Measurements from ENCODE around the gene DTX2. TPM values are rescaled to one million over a fixed set of nuclear protein-coding genes. Genes with fewer than 3 reads are reported as not detected.
"Not testable (repeated sequence)": the region's sequence is repeated elsewhere in the genome, so short reads cannot be mapped to it uniquely, and the experiment has no call there.

DTX2 gene
- total RNA-seq, 1 donor from 2014 or later = 23.7 TPM

DNA sequence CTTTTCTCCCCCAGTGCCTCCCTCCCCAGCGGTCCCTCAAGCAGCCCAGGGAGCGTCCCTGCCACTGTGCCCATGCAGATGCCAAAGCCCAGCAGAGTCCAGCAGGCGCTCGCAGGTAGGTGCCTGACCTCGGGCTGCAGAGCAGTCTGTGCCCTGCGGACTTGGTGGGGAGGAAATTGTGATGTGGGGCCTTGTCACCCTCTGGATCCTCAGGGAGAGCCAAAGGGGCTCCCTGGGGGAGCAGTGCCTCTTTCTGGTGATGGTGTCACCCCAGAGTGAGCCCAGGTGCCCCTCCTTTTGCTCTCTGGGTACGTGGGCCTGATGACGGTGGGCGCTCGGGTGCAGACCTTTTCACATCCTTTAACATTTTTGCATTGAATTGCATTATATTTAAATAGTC, 30.6 kb downstream of the DTX2 start:
- H3K27me3 Mint-ChIP-seq; H3K36me3 Mint-ChIP-seq (ENCODE audit: low read depth); H3K9me3 Mint-ChIP-seq; H3K4me3 Mint-ChIP-seq; H3K27ac Mint-ChIP-seq; H3K4me1 Mint-ChIP-seq; DNase-seq; intact Hi-C loops (cut with micrococcal nuclease): not testable (repeated sequence)

DNA sequence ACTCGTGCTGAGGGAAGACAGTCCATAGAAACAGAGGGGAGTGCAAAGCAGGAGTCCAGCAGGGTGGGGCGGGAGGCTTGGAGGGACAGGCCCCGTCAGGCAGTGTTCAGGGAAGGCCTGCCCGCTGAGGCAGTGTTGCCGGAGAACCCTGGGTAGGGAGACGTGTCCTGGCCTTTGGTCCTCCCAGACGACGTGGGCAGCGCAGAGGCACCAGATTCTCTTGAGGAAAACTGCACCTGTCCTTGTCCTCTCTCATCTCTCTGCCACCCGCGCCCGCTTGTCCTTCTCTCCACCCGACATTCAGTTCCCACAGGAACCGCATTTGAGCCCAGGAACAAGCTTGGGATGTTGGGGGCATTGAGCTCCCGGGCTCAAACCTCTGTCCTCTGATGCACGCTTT, 34.2 kb downstream of the DTX2 start:
- H3K36me3 Mint-ChIP-seq (ENCODE audit: low read depth); H3K4me3 Mint-ChIP-seq; H3K27ac Mint-ChIP-seq; intact Hi-C loops (cut with micrococcal nuclease); DNase-seq; H3K9me3 Mint-ChIP-seq; H3K27me3 Mint-ChIP-seq; H3K4me1 Mint-ChIP-seq: not testable (repeated sequence)

DNA sequence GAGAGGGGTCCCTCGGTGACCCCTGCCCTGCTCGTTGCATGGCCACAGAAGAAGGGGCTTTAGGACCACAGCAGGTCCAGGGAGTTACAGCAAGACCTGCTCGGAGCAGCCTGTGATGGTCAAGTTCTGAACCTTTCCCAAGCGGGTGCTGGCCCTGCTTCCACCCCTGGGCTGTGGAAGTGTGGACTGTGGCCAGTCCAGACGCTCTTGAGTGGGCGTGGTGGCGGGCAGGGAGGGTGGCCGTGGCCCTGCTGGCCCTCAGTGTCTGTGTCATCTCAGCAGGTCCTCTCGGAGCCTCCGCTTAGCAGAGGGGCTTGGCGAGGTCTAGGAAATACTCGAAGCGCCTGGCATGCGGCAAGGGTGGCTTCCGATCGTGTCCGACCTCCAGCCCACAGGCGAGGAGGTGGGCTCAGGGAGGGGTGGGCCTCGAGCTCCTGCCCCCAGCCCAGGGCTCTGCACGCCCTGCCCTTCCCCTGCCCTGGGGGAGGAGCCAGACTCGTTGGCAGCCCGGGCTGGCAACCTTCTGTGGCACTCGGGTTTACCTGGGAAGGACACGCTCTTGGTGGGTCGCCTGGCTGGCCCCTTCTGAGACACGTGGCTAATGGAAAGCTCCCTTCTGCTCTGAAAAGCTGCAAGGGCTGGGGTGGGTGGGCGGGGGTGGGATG, 36.5 kb downstream of the DTX2 start:
- H3K27ac Mint-ChIP-seq = not testable (repeated sequence)

DNA sequence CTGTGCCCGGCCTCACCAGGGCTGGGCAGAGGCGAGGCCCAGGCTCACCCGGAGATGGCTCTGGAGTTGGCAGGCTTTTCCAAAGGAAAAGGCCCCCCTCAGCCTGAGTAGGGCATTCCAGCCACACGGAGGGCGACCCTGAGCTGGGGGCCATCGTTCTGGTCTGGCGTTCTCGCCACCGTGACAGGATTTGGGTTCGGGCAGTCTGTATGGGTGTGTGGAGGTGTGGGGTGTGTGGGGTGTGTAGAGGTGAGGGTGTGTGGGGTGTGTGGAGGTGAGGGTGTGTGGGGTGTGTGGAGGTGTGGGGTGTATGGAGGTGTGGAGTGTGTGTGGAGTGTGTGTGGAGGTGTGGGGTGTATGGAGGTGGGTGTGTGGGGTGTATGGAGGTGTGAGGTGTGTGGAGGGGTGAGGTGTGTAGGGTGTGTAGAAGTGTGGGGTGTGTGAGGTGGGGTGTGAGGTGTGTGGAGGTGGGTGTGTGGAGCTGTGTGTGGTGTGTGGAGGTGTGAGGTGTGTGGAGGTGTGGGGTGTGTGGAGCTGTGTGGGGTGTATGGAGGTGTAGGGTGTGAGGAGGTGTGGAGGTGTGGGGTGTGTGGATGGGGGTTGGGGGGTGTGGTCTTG, 37.2 kb downstream of the DTX2 start:
- H3K9me3 Mint-ChIP-seq; H3K27me3 Mint-ChIP-seq; H3K27ac Mint-ChIP-seq; H3K36me3 Mint-ChIP-seq (ENCODE audit: low read depth); DNase-seq; H3K4me3 Mint-ChIP-seq; H3K4me1 Mint-ChIP-seq; intact Hi-C loops (cut with micrococcal nuclease): not testable (repeated sequence)

More for the DNA sequence above, 36.5 kb downstream of the DTX2 start:
- DNase-seq; H3K27me3 Mint-ChIP-seq; H3K36me3 Mint-ChIP-seq (ENCODE audit: low read depth); H3K4me1 Mint-ChIP-seq; intact Hi-C loops (cut with micrococcal nuclease); H3K9me3 Mint-ChIP-seq; H3K4me3 Mint-ChIP-seq: not testable (repeated sequence)

DNA sequence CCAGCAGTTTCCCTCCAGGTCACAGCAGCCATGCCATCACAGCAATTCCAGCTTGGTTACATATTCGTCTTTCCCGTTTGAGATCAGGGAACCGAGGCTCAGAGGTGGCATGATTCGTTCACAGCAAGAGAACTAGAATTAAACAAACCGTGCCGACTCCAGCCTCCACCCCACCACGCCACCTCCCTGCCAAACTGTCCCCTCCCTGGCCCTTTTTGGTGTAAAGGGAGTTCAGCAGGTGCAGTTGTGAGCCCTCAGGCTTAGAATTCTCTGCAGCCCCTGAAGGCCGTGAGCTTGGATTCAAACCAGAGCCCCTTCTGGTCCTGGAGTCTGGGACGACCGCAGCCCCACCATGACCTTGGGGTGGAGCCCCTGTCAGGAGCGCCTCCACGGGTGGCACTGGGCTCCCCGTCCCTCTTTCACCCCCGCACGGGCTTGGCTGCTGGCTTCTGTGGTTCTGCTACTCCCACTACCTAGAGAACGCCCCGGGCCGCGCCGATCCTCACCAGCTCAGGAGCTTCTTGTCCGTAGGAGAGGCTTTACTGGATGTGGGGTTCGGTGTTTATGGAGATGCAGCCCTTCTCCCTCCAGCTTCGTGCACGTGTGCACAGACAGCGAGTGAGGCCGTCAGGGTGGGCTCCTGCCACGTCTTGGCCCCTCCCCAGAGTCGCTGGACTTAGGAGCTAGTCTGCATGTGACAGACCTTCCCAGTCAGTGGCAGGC, 37.9 kb downstream of the DTX2 start:
- H3K27ac Mint-ChIP-seq; intact Hi-C loops (cut with micrococcal nuclease); DNase-seq; H3K36me3 Mint-ChIP-seq (ENCODE audit: low read depth); H3K27me3 Mint-ChIP-seq; H3K4me1 Mint-ChIP-seq; H3K4me3 Mint-ChIP-seq; H3K9me3 Mint-ChIP-seq: not testable (repeated sequence)

DNA sequence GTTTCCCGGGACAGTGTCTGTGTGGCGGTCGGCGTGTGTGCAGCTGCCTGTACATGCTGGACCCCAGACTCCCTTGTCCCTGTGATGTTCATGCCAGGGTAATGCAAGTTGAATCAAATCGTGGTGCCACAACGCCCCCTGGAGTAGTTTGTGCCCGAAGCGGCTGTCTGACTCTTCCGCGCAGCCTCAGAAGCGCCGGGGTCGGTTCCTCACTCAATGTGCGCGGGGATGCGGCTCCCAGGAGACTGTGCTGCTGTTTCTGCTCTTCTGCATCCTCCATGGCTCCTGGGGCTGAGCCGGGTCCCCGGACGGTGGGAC, 38.4 kb downstream of the DTX2 start:
- intact Hi-C loops (cut with micrococcal nuclease); H3K4me3 Mint-ChIP-seq: not testable (repeated sequence)

DNA sequence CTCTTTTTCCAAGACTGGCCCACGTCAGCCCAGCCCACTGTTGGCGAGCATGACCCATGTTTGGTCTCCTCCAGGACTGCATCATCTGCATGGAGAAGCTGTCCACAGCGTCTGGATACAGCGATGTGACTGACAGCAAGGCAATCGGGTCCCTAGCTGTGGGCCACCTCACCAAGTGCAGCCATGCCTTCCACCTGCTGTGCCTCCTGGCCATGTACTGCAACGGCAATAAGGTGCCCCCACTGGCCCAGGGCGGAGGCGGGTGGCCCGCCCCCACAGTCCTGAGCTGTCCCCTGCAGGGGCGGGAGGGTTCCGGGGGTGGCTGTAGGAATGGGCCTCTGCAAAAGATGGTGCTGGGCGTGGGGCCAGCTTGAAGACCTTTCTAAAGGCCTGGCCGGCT, 40.7 kb downstream of the DTX2 start:
- intact Hi-C loops (cut with micrococcal nuclease); H3K36me3 Mint-ChIP-seq (ENCODE audit: low read depth): not testable (repeated sequence)
- DNase-seq = peak; percentile 44

More for the DNA sequence above, 38.4 kb downstream of the DTX2 start:
- peak; percentile 56 for DNase-seq
- H3K27ac Mint-ChIP-seq; H3K4me1 Mint-ChIP-seq; H3K27me3 Mint-ChIP-seq; H3K36me3 Mint-ChIP-seq (ENCODE audit: low read depth); H3K9me3 Mint-ChIP-seq: not testable (repeated sequence)

DNA sequence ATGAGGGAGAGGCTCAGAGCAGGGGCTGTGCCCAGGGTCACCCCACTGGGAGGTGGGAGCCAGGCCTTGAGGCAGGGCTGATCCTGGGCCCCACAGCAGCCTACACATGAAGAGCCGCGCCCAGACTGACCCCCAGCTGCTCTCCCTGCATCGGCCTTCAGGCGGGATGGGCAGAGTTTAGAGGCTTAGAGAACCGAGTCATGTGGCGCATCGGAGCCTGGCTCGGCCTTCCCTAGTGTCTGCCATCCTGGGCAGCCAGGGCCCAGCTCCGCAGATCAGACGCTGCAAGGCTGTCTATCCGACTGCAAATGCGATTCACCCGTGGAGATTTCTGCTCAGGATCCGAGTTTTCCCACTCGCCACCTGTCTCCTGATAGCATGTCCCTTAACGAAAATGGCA, 41.3 kb downstream of the DTX2 start:
- H3K36me3 Mint-ChIP-seq (ENCODE audit: low read depth); H3K27ac Mint-ChIP-seq; H3K4me1 Mint-ChIP-seq; H3K27me3 Mint-ChIP-seq; intact Hi-C loops (cut with micrococcal nuclease); H3K4me3 Mint-ChIP-seq; H3K9me3 Mint-ChIP-seq: not testable (repeated sequence)
- peak; percentile 51 for DNase-seq

More for the DNA sequence above, 40.7 kb downstream of the DTX2 start:
- not testable (repeated sequence) for H3K9me3 Mint-ChIP-seq, H3K27ac Mint-ChIP-seq, H3K4me3 Mint-ChIP-seq, H3K27me3 Mint-ChIP-seq, H3K4me1 Mint-ChIP-seq

DNA sequence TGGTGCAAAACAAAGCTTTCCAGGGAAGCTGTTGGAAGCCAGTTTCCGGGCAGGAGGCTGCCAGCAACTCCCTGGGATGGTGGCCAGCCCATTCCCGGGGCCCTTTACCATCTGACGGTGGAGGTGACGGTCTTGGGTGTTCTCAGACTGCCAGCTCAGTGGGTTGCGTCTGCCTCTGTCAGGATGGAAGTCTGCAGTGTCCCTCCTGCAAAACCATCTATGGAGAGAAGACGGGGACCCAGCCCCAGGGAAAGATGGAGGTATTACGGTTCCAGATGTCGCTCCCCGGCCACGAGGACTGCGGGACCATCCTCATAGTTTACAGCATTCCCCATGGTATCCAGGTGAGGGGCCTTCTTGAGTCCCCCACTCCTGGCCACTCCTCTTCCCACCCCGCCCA, 41.7 kb downstream of the DTX2 start:
- DNase-seq; H3K36me3 Mint-ChIP-seq (ENCODE audit: low read depth); intact Hi-C loops (cut with micrococcal nuclease); H3K4me1 Mint-ChIP-seq; H3K27me3 Mint-ChIP-seq; H3K9me3 Mint-ChIP-seq; H3K4me3 Mint-ChIP-seq; H3K27ac Mint-ChIP-seq: not testable (repeated sequence)

DNA sequence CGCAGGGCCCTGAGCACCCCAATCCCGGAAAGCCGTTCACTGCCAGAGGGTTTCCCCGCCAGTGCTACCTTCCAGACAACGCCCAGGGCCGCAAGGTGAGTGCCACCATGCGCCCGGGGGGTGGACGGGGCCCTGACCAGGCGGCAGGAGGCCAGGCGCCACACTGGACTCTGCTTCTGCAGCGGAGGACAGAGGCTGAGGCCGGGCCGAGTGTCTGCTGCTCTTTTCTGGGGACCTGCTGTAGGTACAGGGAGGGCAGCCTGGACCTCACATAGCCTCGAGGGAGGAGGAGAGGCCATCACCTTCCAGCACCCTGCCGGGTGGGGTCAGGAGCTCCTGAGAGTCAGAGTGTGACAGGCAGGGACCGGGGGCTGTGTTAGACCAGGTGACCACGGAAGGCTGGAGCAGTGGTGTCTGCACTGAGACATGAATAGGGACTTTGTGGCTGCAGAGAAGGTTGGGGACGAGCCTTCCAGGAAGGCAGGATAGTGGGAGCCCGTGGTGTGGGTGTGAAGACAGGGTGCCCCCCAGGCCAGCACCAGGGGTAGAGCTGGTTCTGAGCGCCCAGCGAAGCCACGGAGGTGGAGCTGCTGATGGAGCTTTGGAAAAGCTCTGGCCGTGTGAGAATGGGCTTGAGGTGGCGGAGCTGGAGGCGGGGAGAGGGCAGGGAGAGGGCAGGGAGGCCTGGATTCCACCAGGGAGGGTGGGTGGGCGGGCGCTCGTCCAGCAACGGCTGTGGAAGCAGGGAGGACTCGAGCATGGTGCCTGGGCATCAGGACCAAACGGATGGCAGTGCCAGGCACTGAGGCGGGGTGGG, 43.0 kb downstream of the DTX2 start:
- H3K36me3 Mint-ChIP-seq (ENCODE audit: low read depth); H3K9me3 Mint-ChIP-seq; H3K27me3 Mint-ChIP-seq; DNase-seq; H3K27ac Mint-ChIP-seq; H3K4me1 Mint-ChIP-seq; intact Hi-C loops (cut with micrococcal nuclease); H3K4me3 Mint-ChIP-seq: not testable (repeated sequence)

DNA sequence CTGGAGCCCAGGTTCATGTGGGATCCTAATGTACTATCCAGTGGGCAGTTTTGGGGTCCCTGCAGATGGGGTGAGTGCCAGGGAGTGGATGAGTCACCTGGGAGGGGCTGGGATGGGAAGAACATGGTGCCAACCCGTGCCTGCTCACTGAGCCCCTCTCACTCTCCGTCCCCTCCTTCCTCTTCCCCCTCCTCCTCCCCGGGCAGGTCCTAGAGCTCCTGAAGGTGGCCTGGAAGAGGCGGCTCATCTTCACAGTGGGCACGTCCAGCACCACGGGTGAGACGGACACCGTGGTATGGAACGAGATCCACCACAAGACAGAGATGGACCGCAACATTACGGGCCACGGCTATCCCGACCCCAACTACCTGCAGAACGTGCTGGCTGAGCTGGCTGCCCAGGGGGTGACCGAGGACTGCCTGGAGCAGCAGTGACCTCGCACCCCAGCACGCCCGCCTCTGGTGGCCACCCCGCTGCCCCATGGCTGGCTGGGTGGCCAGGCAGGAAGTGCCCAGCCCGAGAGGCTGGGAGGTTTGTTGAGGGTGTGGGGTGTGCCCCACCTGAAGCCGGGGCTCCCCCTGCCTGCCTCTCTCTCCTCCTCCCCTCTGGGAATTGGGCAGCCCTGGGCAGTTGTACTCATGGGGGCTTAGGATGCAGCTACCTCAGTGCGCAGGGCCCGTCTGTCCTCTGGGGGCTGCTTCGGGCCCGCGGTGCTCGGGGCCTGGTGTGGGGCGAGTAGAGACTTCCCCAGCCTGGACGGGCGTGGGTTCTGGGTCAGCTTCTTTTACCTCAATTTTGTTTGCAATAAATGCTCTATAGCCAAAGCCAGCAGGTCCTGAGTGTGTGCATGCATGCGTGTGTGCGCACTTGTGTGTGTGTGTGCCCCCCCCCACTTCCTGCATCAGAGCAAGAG, 43.9 kb downstream of the DTX2 start:
- H3K27me3 Mint-ChIP-seq = no peaks in the 10 kb centered on the region
- peaks cover 2% of the 10 kb centered on the region for H3K36me3 Mint-ChIP-seq (ENCODE audit: low read depth)
- peak; percentile 47 for DNase-seq
- intact Hi-C loops (cut with micrococcal nuclease) = no loop called here
- no peak overlapping the region for H3K27ac Mint-ChIP-seq
- no peak overlapping the region for H3K4me3 Mint-ChIP-seq
- peaks cover 2% of the 10 kb centered on the region for H3K4me1 Mint-ChIP-seq
- H3K9me3 Mint-ChIP-seq = no peaks in the 10 kb centered on the region

DNA sequence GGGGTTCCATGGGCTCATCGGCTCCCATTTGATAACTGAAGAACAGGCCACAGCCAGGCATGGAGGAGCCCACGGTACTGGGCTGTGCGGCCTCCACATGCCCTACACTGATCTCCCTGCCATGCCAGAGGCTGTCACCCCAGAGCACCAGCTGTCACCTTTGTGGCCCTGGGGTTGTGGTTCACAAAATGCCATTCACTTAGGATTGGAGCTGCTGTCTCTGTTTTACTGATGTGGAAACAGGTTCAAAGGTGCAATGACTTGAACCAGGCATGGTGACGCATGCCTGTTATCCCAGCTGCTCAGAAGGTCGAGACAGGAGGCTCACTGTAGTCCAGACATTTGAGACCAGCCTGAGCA, 44.6 kb downstream of the DTX2 start:
- Mint-ChIP-seq H3K9me3 (no peaks in the 10 kb centered on the region), H3K4me1 (peaks cover 2% of the 10 kb centered on the region), H3K4me3 (no peak overlapping the region), H3K27me3 (no peaks in the 10 kb centered on the region), H3K36me3 (ENCODE audit: low read depth) (peaks cover 2% of the 10 kb centered on the region), H3K27ac (no peak overlapping the region)
- intact Hi-C loops (cut with micrococcal nuclease) = no loop called here
- no peak for DNase-seq

DNA sequence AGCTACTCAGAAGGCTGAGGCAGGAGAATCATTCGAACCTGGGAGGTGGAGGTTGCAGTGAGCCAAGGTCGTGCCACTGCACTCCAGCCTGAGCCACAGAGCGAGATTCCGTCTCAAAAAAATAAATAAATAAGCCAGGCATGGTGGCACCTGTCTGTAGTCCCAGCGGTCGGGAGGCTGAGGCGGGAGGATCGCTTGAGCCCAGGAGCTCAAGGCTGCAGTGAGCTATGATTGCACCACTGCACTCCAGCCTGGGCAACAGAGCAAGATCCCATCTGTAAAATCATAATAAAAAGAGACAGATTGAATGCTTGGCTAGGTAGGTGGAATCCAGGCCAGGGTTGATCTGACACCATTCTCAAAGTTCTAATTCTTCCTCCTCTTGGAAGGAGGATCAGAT, 45.1 kb downstream of the DTX2 start:
- intact Hi-C loops (cut with micrococcal nuclease); H3K27ac Mint-ChIP-seq; DNase-seq: not testable (repeated sequence)

More for the DNA sequence above, 45.1 kb downstream of the DTX2 start:
- H3K4me3 Mint-ChIP-seq; H3K9me3 Mint-ChIP-seq; H3K36me3 Mint-ChIP-seq (ENCODE audit: low read depth); H3K27me3 Mint-ChIP-seq; H3K4me1 Mint-ChIP-seq: not testable (repeated sequence)
